SU-DHL-6 (cell line): Measurements from ENCODE around the gene SSNA1.

Experiments
- H2AFZ ChIP-seq: fragments of 200-600 bp; sonication (generic); 2 replicates; pipeline ENCODE4 v1.6.1; 2014; ENCODE audit warnings: low read depth, mild to moderate bottlenecking, moderate library complexity, mixed read lengths, antibody characterized with exemption, low read length; ENCODE audit not compliant: severe bottlenecking
- H3F3A ChIP-seq: fragments of 200-600 bp; shearing (Covaris generic); 2 replicates; pipeline ENCODE4 v1.6.0; 2016; ENCODE audit warnings: antibody characterized with exemption, mild to moderate bottlenecking; ENCODE audit not compliant: insufficient read depth
- H3K27ac ChIP-seq: fragments of 200-600 bp; sonication (generic); 2 replicates; pipeline ENCODE4 v1.5.1; 2016; ENCODE audit warnings: low read depth, mild to moderate bottlenecking, low read length, moderate library complexity, mixed read lengths
- H3K27me3 ChIP-seq: fragments of 200-600 bp; sonication (generic), shearing (Covaris generic); 2 replicates; pipeline ENCODE4 v1.6.0; 2014; ENCODE audit warnings: mild to moderate bottlenecking, low read length
- H3K36me3 ChIP-seq: fragments of 200-600 bp; sonication (generic); 2 replicates; pipeline ENCODE4 v1.6.1; 2014; ENCODE audit warnings: mild to moderate bottlenecking, low read length, mixed read lengths
- H3K4me2 ChIP-seq: fragments of 300-600, 200-600 bp; shearing (Covaris generic), sonication (generic); 2 replicates; pipeline ENCODE4 v1.6.0; 2014; ENCODE audit warnings: low read length, low read depth, mild to moderate bottlenecking; ENCODE audit not compliant: poor library complexity, severe bottlenecking
- H3K4me3 ChIP-seq: fragments of 200-600 bp; sonication (generic); 2 replicates; pipeline ENCODE4 v1.5.1; 2014; ENCODE audit warnings: antibody characterized with exemption, low read length, mild to moderate bottlenecking, mixed read lengths; ENCODE audit not compliant: insufficient read depth, poor library complexity, severe bottlenecking
- H3K79me2 ChIP-seq: fragments of 200-600 bp; sonication (generic); 2 replicates; pipeline ENCODE4 v1.6.1; 2014; ENCODE audit warnings: mild to moderate bottlenecking, low read length, moderate library complexity; ENCODE audit not compliant: insufficient read depth
- H3K9ac ChIP-seq: fragments of 200-600 bp; sonication (generic); 2 replicates; pipeline ENCODE4 v1.7.0; 2014; ENCODE audit warnings: mild to moderate bottlenecking, low read length
- H3K9me2 ChIP-seq: fragments of 200-600 bp; sonication (generic); replicated peaks from 2 replicates; pipeline ENCODE4 v1.6.1; 2014; ENCODE audit warnings: low read length; ENCODE audit not compliant: insufficient read depth
- H3K9me3 ChIP-seq: fragments of 200-600 bp; sonication (generic); 2 replicates; pipeline ENCODE4 v1.6.1; 2014; ENCODE audit warnings: low read length, mixed read lengths; ENCODE audit not compliant: insufficient read depth
- H4K20me1 ChIP-seq: fragments of 200-600 bp; sonication (generic); 2 replicates; pipeline ENCODE4 v1.6.1; 2014; ENCODE audit warnings: low read depth, mild to moderate bottlenecking, antibody characterized with exemption, low read length, moderate library complexity, mixed read lengths
- EZH2phosphoT487 ChIP-seq: fragments of 200-600 bp; sonication (generic), shearing (Covaris generic); conservative IDR thresholded peaks from 2 replicates; pipeline ENCODE4 v1.6.1; 2018; ENCODE audit warnings: mild to moderate bottlenecking, antibody characterized with exemption, low read length, moderate library complexity, mixed read lengths
- TF ChIP-seq, protein P1 (sequence below): fragments of 200-600 bp; sonication (generic); IDR thresholded peaks from one replicate; pipeline ENCODE4 v1.5.1; 2017; ENCODE audit warnings: antibody characterized with exemption, mild to moderate bottlenecking, low read length, moderate library complexity; ENCODE audit not compliant: insufficient read depth, poor library complexity, severe bottlenecking

The SSNA1 gene

DNA sequence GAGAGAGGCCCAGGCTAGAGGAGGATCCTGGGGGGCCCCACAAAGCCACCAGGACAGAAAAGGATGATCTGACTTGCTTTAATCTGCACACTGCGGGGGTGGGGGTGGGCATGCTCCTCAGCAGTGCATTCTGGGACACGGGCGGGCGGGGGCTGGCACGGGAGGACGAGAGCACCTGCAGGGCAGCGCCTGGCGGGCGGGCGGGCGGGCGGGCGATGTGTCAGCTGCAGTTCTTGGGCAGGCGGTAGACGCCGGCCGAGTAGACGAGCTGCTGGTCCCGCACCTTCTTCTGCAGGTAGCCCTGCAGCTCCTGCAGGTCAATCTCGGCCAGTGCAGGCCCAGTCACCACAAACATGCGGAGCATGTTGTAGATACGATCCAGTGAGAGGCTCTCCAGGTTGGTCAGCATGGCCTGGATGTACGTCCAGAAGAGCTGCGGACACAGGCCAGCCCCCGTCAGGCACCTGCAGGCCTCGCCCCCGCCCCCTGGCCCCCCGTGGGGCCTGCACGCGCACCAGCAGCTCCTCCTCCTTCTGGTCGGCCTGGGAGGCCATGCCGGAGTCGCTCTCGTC, 13.7 kb upstream of the SSNA1 start:
- H3K27ac ChIP-seq = no peak overlapping the region
- no peak overlapping the region for H3K4me3 ChIP-seq
- no peak overlapping the region for H3K9ac ChIP-seq
- H3K9me2 ChIP-seq = no peaks in the 10 kb centered on the region
- TF ChIP-seq, protein P1, sequence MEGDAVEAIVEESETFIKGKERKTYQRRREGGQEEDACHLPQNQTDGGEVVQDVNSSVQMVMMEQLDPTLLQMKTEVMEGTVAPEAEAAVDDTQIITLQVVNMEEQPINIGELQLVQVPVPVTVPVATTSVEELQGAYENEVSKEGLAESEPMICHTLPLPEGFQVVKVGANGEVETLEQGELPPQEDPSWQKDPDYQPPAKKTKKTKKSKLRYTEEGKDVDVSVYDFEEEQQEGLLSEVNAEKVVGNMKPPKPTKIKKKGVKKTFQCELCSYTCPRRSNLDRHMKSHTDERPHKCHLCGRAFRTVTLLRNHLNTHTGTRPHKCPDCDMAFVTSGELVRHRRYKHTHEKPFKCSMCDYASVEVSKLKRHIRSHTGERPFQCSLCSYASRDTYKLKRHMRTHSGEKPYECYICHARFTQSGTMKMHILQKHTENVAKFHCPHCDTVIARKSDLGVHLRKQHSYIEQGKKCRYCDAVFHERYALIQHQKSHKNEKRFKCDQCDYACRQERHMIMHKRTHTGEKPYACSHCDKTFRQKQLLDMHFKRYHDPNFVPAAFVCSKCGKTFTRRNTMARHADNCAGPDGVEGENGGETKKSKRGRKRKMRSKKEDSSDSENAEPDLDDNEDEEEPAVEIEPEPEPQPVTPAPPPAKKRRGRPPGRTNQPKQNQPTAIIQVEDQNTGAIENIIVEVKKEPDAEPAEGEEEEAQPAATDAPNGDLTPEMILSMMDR = no peak
- no peak for TF ChIP-seq EZH2phosphoT487
- no peaks in the 10 kb centered on the region for H3K79me2 ChIP-seq
- H4K20me1 ChIP-seq = no peaks in the 10 kb centered on the region
- no peaks in the 10 kb centered on the region for H3F3A ChIP-seq
- no peaks in the 10 kb centered on the region for H3K36me3 ChIP-seq
- H2AFZ ChIP-seq = no peak overlapping the region
- peak overlapping the region; percentile 7 for H3K4me2 ChIP-seq
- no peaks in the 10 kb centered on the region for H3K9me3 ChIP-seq
- no peaks in the 10 kb centered on the region for H3K27me3 ChIP-seq

DNA sequence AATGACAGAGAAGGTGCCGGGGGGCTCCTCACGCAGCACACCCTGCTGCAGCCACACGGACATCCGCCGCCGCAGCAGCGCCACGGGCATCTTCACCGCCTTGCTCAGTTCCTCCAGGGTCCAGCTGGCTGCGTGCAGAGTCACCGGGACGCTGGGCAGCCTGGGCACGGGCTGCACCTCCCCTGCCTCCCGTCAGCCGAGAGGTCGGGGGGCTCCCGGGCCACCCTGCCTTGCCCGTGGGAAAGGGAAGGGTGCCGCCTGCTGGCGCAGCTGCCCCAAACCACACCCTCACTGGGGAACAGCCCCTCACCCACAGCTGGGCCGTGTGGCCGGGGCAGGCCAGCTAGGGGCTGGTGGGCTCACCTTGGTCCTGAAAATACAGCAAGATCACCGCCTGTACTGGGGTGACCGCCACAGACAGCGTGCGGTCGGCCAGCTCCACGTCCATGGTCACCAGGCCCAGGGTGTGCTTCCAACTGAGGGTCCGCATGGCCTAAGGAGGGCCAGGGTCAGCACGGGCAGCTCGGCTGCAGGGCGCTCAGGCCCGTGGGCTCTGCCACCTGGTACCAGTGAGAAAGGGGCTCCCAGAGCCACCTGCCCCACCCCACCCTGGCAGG, 13.0 kb upstream of the SSNA1 start:
- H3F3A ChIP-seq = no peaks in the 10 kb centered on the region
- no peaks in the 10 kb centered on the region for H3K27me3 ChIP-seq
- no peaks in the 10 kb centered on the region for H3K9me2 ChIP-seq
- H3K9ac ChIP-seq = no peak overlapping the region
- no peaks in the 10 kb centered on the region for H3K79me2 ChIP-seq
- no peak overlapping the region for H3K27ac ChIP-seq
- peak overlapping the region; percentile 7 for H3K4me2 ChIP-seq
- TF ChIP-seq EZH2phosphoT487 = no peak
- TF ChIP-seq, protein P1 = no peak
- H2AFZ ChIP-seq = no peak overlapping the region
- H3K36me3 ChIP-seq = no peaks in the 10 kb centered on the region
- H3K4me3 ChIP-seq = no peak overlapping the region
- H3K9me3 ChIP-seq = no peaks in the 10 kb centered on the region
- H4K20me1 ChIP-seq = no peaks in the 10 kb centered on the region

DNA sequence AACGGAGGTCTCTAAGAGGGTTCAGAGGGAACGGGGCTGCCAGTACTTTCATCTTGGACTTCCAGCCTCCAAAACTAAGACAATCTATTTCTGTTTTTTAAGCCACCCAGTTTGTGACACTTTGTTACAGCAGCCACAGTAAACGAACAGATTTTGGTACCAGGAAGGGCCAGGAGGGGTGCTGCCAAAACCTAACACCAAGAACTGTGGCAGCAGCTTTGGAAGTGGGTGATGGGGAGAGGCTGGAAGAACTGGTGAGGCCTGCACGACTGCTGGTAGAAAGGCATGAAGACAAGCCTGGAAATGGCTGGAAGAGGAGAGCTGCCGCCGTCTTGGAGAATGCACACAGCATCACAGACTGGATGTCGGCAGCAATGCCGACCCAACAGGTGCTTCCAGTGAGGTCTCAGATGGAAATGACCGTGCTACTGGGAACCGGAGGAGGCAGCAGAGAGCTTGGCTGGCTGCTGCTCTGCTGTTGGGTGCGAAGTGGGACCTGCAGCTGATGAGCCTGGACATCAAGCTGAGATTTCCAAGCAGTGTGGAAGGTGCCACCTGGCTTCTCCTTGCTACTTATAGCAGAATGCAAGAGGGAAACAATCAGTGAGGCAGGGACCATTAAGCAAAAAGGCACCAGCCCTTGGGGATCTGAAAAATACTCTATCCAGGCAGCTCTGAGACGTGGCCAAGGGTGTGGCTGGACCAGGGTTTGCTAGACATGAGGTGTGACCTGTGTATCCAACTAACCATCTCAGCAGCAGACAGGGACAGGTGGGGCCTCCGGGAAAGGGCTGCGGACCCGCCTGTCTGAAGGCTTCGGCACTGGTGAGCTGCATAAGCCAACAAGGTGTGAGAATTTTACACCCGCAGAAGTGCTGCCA, 11.9 kb upstream of the SSNA1 start:
- Histone ChIP-seq H3K27ac (no peak overlapping the region), H2AFZ (no peak overlapping the region), H3K9me3 (no peaks in the 10 kb centered on the region), H4K20me1 (no peaks in the 10 kb centered on the region), H3K36me3 (no peaks in the 10 kb centered on the region), H3F3A (no peaks in the 10 kb centered on the region), H3K27me3 (no peaks in the 10 kb centered on the region), H3K4me3 (no peak overlapping the region), H3K9me2 (no peaks in the 10 kb centered on the region), H3K9ac (no peak overlapping the region), H3K79me2 (no peaks in the 10 kb centered on the region), H3K4me2 (no peak overlapping the region)
- no peak for TF ChIP-seq EZH2phosphoT487
- TF ChIP-seq, protein P1 = peak; percentile 13
